Mesenchymal stem cell (in vitro differentiated cells and primary cell): Measurements from ENCODE around the gene CORO2B.

ENCODE experiments used
- DNase-seq: peaks from one replicate; pipeline ENCODE4 v3.0.0-alpha.2; 2013
- H2AFZ ChIP-seq: one replicate; pipeline ENCODE4 v1.6.1; 2013; ENCODE audit warnings: low read depth, mild to moderate bottlenecking, control low read depth, inconsistent platforms, low read length, moderate library complexity
- H2AK5ac ChIP-seq: 2 replicates; pipeline ENCODE4 v1.6.1; 2013; ENCODE audit warnings: low read length, moderate library complexity, mild to moderate bottlenecking, inconsistent platforms; ENCODE audit not compliant: severe bottlenecking
- H2BK120ac ChIP-seq: one replicate; pipeline ENCODE4 v1.6.1; 2013; ENCODE audit warnings: low read depth, mild to moderate bottlenecking, inconsistent platforms, low read length, moderate library complexity
- H2BK12ac ChIP-seq, 2 experiments: one replicate each; pipeline ENCODE4 v1.6.1; 2013; ENCODE audit warnings: inconsistent platforms in 2 of 2, low read length in 2 of 2, mild to moderate bottlenecking in 2 of 2, moderate library complexity in 2 of 2, control low read depth in 1 of 2
- H2BK15ac ChIP-seq: one replicate; pipeline ENCODE4 v1.6.1; 2013; ENCODE audit warnings: mild to moderate bottlenecking, low read depth, inconsistent platforms; ENCODE audit not compliant: poor library complexity, severe bottlenecking
- H2BK5ac ChIP-seq: 2 replicates; pipeline ENCODE4 v1.6.1; 2013; ENCODE audit warnings: low read depth, mild to moderate bottlenecking, low read length, control low read depth, inconsistent platforms; ENCODE audit not compliant: poor library complexity, severe bottlenecking
- H3K14ac ChIP-seq, 2 experiments: one replicate each; pipeline ENCODE4 v1.6.1; 2013; ENCODE audit warnings: inconsistent platforms in 2 of 2, low read length in 2 of 2, control low read depth in 1 of 2, mild to moderate bottlenecking in 1 of 2, moderate library complexity in 1 of 2
- H3K18ac ChIP-seq, 2 experiments: one replicate each; pipeline ENCODE4 v1.6.1; 2013; ENCODE audit warnings: inconsistent platforms in 2 of 2, low read length in 2 of 2, control low read depth in 1 of 2, low read depth in 1 of 2, mild to moderate bottlenecking in 1 of 2
- H3K23ac ChIP-seq, 2 experiments: one replicate each; pipeline ENCODE4 v1.6.1; 2013; ENCODE audit warnings: inconsistent platforms in 2 of 2, low read length in 2 of 2, mild to moderate bottlenecking in 2 of 2, moderate library complexity in 2 of 2, control low read depth in 1 of 2
- H3K27ac ChIP-seq: 2 replicates; pipeline ENCODE4 v1.5.1; 2013; ENCODE audit warnings: mild to moderate bottlenecking, moderate library complexity, low read length, control low read depth, inconsistent platforms; ENCODE audit not compliant: poor library complexity, severe bottlenecking
- H3K27me3 ChIP-seq, 2 experiments: 2 replicates each; pipeline versions ENCODE4 v1.6.1 to v1.7.0; 2013; ENCODE audit warnings: low read length in 2 of 2, mild to moderate bottlenecking in 2 of 2, moderate library complexity in 2 of 2, control low read depth in 1 of 2, inconsistent platforms in 1 of 2; ENCODE audit not compliant: control insufficient read depth in 1 of 2, insufficient read depth in 1 of 2
- H3K36me3 ChIP-seq, 2 experiments: 2 replicates each; pipeline versions ENCODE4 v1.6.1 to v1.7.0; 2013; ENCODE audit warnings: low read length in 2 of 2, control low read depth in 1 of 2, inconsistent platforms in 1 of 2, low read depth in 1 of 2, mild to moderate bottlenecking in 1 of 2; ENCODE audit not compliant: insufficient read depth in 2 of 2, control insufficient read depth in 1 of 2
- H3K4ac ChIP-seq, 2 experiments: one replicate each; pipeline ENCODE4 v1.6.1; 2013; ENCODE audit warnings: inconsistent platforms in 2 of 2, low read length in 2 of 2, mild to moderate bottlenecking in 2 of 2, moderate library complexity in 2 of 2, control low read depth in 1 of 2, low read depth in 1 of 2
- H3K4me1 ChIP-seq: 2 replicates; pipeline ENCODE4 v1.6.1; 2013; ENCODE audit warnings: low read depth, low read length, control low read depth; ENCODE audit not compliant: control insufficient read depth, insufficient read depth
- H3K4me2 ChIP-seq: 2 replicates; pipeline ENCODE4 v1.6.1; 2013; ENCODE audit warnings: low read length, mild to moderate bottlenecking, inconsistent platforms; ENCODE audit not compliant: poor library complexity, severe bottlenecking
- H3K4me3 ChIP-seq, 2 experiments: 2 replicates each; pipeline versions ENCODE4 v1.5.1 to v1.7.0; 2013; ENCODE audit warnings: low read length in 2 of 2, mild to moderate bottlenecking in 2 of 2, control low read depth in 1 of 2, low read depth in 1 of 2; ENCODE audit not compliant: insufficient read depth in 1 of 2
- H3K79me1 ChIP-seq: replicated peaks from 2 replicates; pipeline ENCODE4 v1.6.1; 2013; ENCODE audit warnings: mild to moderate bottlenecking, control low read depth, low read length, inconsistent platforms; ENCODE audit not compliant: poor library complexity, severe bottlenecking
- H3K9ac ChIP-seq: 2 replicates; pipeline ENCODE4 v1.7.0; 2013; ENCODE audit warnings: mild to moderate bottlenecking, low read length, moderate library complexity
- H3K9me3 ChIP-seq: 2 replicates; pipeline ENCODE4 v1.7.0; 2013; ENCODE audit warnings: mild to moderate bottlenecking, low read length; ENCODE audit not compliant: control insufficient read depth
- H4K8ac ChIP-seq: one replicate; pipeline ENCODE4 v1.6.1; 2013; ENCODE audit warnings: inconsistent platforms, mild to moderate bottlenecking, low read length, moderate library complexity
- H4K91ac ChIP-seq: one replicate; pipeline ENCODE4 v1.6.1; 2013; ENCODE audit warnings: mild to moderate bottlenecking, low read length, inconsistent platforms
- WGBS: methylation state at CpG from one replicate; pipeline ENCODE4 v1.1.7; 2013; ENCODE audit warnings: mixed read lengths; 5-methylcytosine and 5-hydroxymethylcytosine counted together

The CORO2B gene

GRCh38 chr15:68617777-68618176 is 39.0 kb downstream of the CORO2B start:
- no CpG with 5 or more reads among the region's 1 CpG for WGBS
- Histone ChIP-seq H4K91ac (no peak overlapping the region), H2AK5ac (no peak overlapping the region), H3K9me3 (no peaks in the 10 kb centered on the region), H3K27ac (no peak overlapping the region), H3K9ac (no peak overlapping the region), H3K14ac (no peak overlapping the region), H3K27me3 (no peaks in the 10 kb centered on the region), H3K4ac (no peak overlapping the region), H3K36me3 (peaks cover 0 to 4% of the 10 kb centered on the region in 2 experiments), H3K79me1 (peaks cover 16% of the 10 kb centered on the region), H2AFZ (no peak overlapping the region), H3K4me1 (peaks cover 33% of the 10 kb centered on the region), H2BK120ac (no peak overlapping the region), H3K4me3 (no peak overlapping the region), H2BK12ac (no peak overlapping the region), H3K18ac (no peak overlapping the region), H2BK15ac (no peak overlapping the region), H4K8ac (no peak overlapping the region), H2BK5ac (no peak overlapping the region), H3K4me2 (no peak overlapping the region), H3K23ac (no peak overlapping the region)
- DNase-seq: no peak

DNA sequence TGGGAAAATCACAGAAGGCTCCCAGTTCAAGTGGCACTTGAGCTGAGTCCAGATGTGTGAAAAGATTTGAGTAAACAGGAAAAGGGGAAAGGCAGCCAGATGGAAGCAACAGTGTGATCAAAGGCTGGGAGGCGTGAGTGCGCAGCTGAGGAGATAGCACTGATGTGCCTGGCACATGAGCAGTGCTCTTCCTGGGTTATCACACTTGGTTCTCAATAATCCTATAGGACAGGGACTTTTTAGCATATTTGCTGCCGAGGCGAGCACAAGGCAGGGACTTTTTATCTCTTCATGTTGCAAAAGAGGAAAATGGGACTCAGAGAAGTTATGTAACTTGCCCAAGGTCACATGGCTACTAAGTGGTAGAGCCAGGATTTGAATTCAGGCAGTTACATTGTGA is 39.6 kb downstream of the CORO2B start:
- peak; percentile 65 for DNase-seq
- Histone ChIP-seq H2AK5ac (no peak overlapping the region), H3K36me3 (peaks cover 0 to 8% of the 10 kb centered on the region in 2 experiments), H3K27ac (peak overlapping the region; percentile 10), H2AFZ (no peak overlapping the region), H4K8ac (no peak overlapping the region), H3K79me1 (peaks cover 17% of the 10 kb centered on the region), H2BK12ac (peak overlapping the region in 1 of 2 experiments; percentile 49), H3K18ac (no peak overlapping the region), H3K4me2 (no peak overlapping the region), H2BK5ac (no peak overlapping the region), H3K9me3 (no peaks in the 10 kb centered on the region), H2BK15ac (no peak overlapping the region), H3K9ac (peak overlapping the region; percentile 36), H3K23ac (no peak overlapping the region), H3K14ac (no peak overlapping the region), H3K27me3 (no peaks in the 10 kb centered on the region), H3K4ac (no peak overlapping the region), H4K91ac (no peak overlapping the region), H3K4me1 (peaks cover 35% of the 10 kb centered on the region), H3K4me3 (no peak overlapping the region), H2BK120ac (no peak overlapping the region)
- 11% methylated on average over 4 of the region's 4 CpGs for WGBS

GRCh38 chr15:68618908-68619698 is 40.3 kb downstream of the CORO2B start:
- no peak overlapping the region for H2BK15ac ChIP-seq
- H4K8ac ChIP-seq: no peak overlapping the region
- H3K4me2 ChIP-seq: no peak overlapping the region
- H4K91ac ChIP-seq: no peak overlapping the region
- H3K27me3 ChIP-seq: no peaks in the 10 kb centered on the region
- H3K18ac ChIP-seq: no peak overlapping the region
- no peak overlapping the region for H3K27ac ChIP-seq
- H3K79me1 ChIP-seq: peaks cover 20% of the 10 kb centered on the region
- H2BK5ac ChIP-seq: no peak overlapping the region
- WGBS: 96% methylated on average over 4 of the region's 4 CpGs
- peaks cover 35% of the 10 kb centered on the region for H3K4me1 ChIP-seq
- H3K9ac ChIP-seq: peak overlapping the region; percentile 36
- no peak overlapping the region for H2AK5ac ChIP-seq
- H2AFZ ChIP-seq: no peak overlapping the region
- H3K4ac ChIP-seq: no peak overlapping the region
- no peak overlapping the region for H2BK120ac ChIP-seq
- no peak overlapping the region for H3K14ac ChIP-seq
- H2BK12ac ChIP-seq: no peak overlapping the region
- no peak overlapping the region for H3K23ac ChIP-seq
- DNase-seq: no peak
- H3K36me3 ChIP-seq: peaks cover 0 to 8% of the 10 kb centered on the region in 2 experiments
- H3K4me3 ChIP-seq: peak overlapping the region in 1 of 2 experiments; percentile 21
- no peaks in the 10 kb centered on the region for H3K9me3 ChIP-seq

DNA sequence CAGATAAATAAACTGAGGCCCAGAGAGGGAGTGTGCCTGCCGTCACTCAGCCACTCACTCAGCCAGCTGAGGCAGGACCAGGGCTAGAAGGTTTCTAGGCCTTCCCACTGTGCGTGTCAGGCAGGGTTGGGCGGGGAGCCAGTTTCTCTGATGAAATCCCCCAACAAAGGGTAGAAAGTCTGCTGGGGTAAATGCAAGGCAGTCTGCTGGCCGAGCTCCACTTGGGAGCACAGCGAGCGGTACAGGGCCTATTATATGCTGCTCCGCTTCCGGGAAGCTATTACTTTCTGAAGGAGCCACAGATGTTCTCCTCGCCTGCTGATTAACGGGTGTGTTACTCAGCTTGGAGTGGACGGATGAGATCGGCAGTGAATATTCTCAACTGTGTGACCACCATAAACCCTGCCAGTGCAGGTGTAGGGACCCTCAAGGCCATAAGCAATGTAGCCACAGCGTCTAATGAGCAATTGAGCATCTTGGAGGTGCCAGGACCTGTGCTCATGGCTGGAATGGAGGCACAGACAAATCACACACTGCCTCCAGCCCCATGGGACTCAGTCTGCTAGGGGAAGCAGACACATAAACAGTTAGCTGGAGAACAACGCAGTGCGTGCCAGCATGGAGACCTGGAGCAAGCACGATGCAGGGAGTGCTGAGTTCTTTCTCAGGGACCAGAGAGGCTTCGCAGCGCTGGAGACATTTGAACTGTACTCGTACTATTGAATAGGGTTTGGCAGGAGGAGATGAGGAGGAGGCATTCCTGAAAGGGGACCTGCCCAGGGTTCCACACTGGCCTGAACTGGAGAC is 42.1 kb downstream of the CORO2B start:
- H3K4me3 ChIP-seq: peak overlapping the region in 1 of 2 experiments; percentile 68
- peaks cover 23% of the 10 kb centered on the region for H3K79me1 ChIP-seq
- no peak overlapping the region for H3K4me2 ChIP-seq
- H3K18ac ChIP-seq: peak overlapping the region; percentile 57 to 91
- H3K9ac ChIP-seq: peak overlapping the region; percentile 74
- peak overlapping the region; percentile 43 for H4K8ac ChIP-seq
- H4K91ac ChIP-seq: peak overlapping the region; percentile 81
- peaks cover 24% of the 10 kb centered on the region for H3K4me1 ChIP-seq
- H3K27me3 ChIP-seq: no peaks in the 10 kb centered on the region
- peak overlapping the region; percentile 37 for H2AK5ac ChIP-seq
- DNase-seq: peak; percentile 94
- H2BK15ac ChIP-seq: peak overlapping the region; percentile 6
- WGBS: 67% methylated on average over 19 of the region's 19 CpGs
- peak overlapping the region; percentile 25 to 77 for H3K4ac ChIP-seq
- peaks cover 0 to 8% of the 10 kb centered on the region in 2 experiments for H3K36me3 ChIP-seq
- H2AFZ ChIP-seq: no peak overlapping the region
- peak overlapping the region; percentile 69 for H2BK120ac ChIP-seq
- H3K23ac ChIP-seq: peak overlapping the region in 1 of 2 experiments; percentile 40
- peak overlapping the region; percentile 79 for H3K27ac ChIP-seq
- H3K14ac ChIP-seq: peak overlapping the region in 1 of 2 experiments; percentile 93
- peak overlapping the region in 1 of 2 experiments; percentile 94 for H2BK12ac ChIP-seq
- no peaks in the 10 kb centered on the region for H3K9me3 ChIP-seq
- H2BK5ac ChIP-seq: no peak overlapping the region
